ENCODE data around the gene PTPN6.

Gene PTPN6

GRCh38 chr12:6957151-6957701 lies 6.1 kb downstream of the PTPN6 start:
- no peak for DNase-seq

- no peak for DNase-seq
Observed at GRCh38 chr12:6957741-6958608, 6.8 kb downstream of the PTPN6 start.

GRCh38 chr12:6958609-6959057 lies 7.5 kb downstream of the PTPN6 start:
- no peak for DNase-seq

GRCh38 chr12:6959058-6959804 lies 8.1 kb downstream of the PTPN6 start:
- DNase-seq = peak; percentile 34

- no peak for DNase-seq
Observed at GRCh38 chr12:6959805-6960592, 8.8 kb downstream of the PTPN6 start.

- DNase-seq = no peak
Observed at GRCh38 chr12:6960593-6961277, 9.6 kb downstream of the PTPN6 start.

- DNase-seq = no peak
Observed at GRCh38 chr12:6961278-6961694, 10.1 kb downstream of the PTPN6 start.

GRCh38 chr12:6961695-6962284 lies 10.6 kb downstream of the PTPN6 start:
- peak; percentile 27 for DNase-seq

- DNase-seq = no peak
Observed at GRCh38 chr12:6962285-6963015, 11.3 kb downstream of the PTPN6 start.

GRCh38 chr12:6963016-6963731 lies 12.0 kb downstream of the PTPN6 start:
- no peak for DNase-seq

- DNase-seq = no peak
Observed at GRCh38 chr12:6963791-6964413, 12.7 kb downstream of the PTPN6 start.

GRCh38 chr12:6964605-6965025 lies 13.5 kb downstream of the PTPN6 start:
- DNase-seq = no peak

- DNase-seq = peak; percentile 87
Observed at GRCh38 chr12:6965026-6965661, 14.0 kb downstream of the PTPN6 start.

GRCh38 chr12:6965714-6966113 lies 14.6 kb downstream of the PTPN6 start:
- DNase-seq = no peak

- DNase-seq = no peak
Observed at GRCh38 chr12:6966351-6966750, 15.2 kb downstream of the PTPN6 start.

- DNase-seq = no peak
Observed at GRCh38 chr12:6967651-6968100, 16.5 kb downstream of the PTPN6 start.

- no peak for DNase-seq
Observed at GRCh38 chr12:6968426-6968825, 17.3 kb downstream of the PTPN6 start.

- no peak for DNase-seq
Observed at GRCh38 chr12:6970096-6970527, 19.0 kb downstream of the PTPN6 start.

GRCh38 chr12:6974180-6974579 lies 23.0 kb downstream of the PTPN6 start:
- DNase-seq = no peak

Data from midbrain (tissue), 1 donor.